Measurements from ENCODE around the gene PPP3CA. TPM values are rescaled to one million over a fixed set of nuclear protein-coding genes. Genes with fewer than 3 reads are reported as not detected.

The PPP3CA gene
- total RNA-seq, 1 experiment from 2014 or later = 133 TPM

- TF ChIP-seq ZBTB33 (IDR thresholded peaks at IDR 0.05; ENCODE audit: extremely low read depth, insufficient replicate concordance, low read length) (no peak), ZFX (IDR thresholded peaks at IDR 0.05) (no peak), POLR2AphosphoS5 (IDR thresholded peaks at IDR 0.05; ENCODE audit: low read depth, low read length) (no peak), CBX3 (IDR thresholded peaks at IDR 0.05; ENCODE audit: low read depth) (no peak), EGR1 (IDR thresholded peaks at IDR 0.05; ENCODE audit: low read depth) (no peak), JUND (IDR thresholded peaks at IDR 0.05) (no peak), ATF3 (IDR thresholded peaks at IDR 0.05) (no peak), MAX (IDR thresholded peaks at IDR 0.05) (no peak), FOSL1 (IDR thresholded peaks at IDR 0.05; ENCODE audit: low read depth) (no peak), REST (IDR thresholded peaks at IDR 0.05; ENCODE audit: low read depth) (no peak), SP1 (IDR thresholded peaks at IDR 0.05; ENCODE audit: low read depth) (no peak), SRF (IDR thresholded peaks at IDR 0.05; ENCODE audit: low read depth) (no peak), EZH2 (IDR thresholded peaks at IDR 0.05) (no peak), CTCF (IDR thresholded peaks at IDR 0.05 in 2 of 3, conservative IDR thresholded peaks at IDR 0.05 in 1 of 3; ENCODE audit: borderline replicate concordance in 1 of 3, insufficient read depth in 1 of 3, low read depth in 2 of 3, low read length in 2 of 3) (no peak), SIN3A (IDR thresholded peaks at IDR 0.05; ENCODE audit: low read depth) (no peak), POLR2A (IDR thresholded peaks at IDR 0.05; ENCODE audit: borderline replicate concordance, extremely low read depth, insufficient read depth, insufficient read length) (no peak), ZNF274 (IDR thresholded peaks at IDR 0.05; ENCODE audit: low read depth, low read length) (no peak), CEBPB (IDR thresholded peaks at IDR 0.05; ENCODE audit: low read depth) (no peak), RAD21 (IDR thresholded peaks at IDR 0.05; ENCODE audit: low read depth) (no peak)
- peaks cover 67% of the 10 kb centered on the region for H3K79me2 ChIP-seq (ENCODE audit: insufficient read depth, low read length)
- POLR2A ChIA-PET = interaction anchor here (0.9 kb wide), 1 partner anchor 31 kb away, joined by 4 read pairs; no protein-coding TSS in a partner anchor
- DNase-seq (ENCODE audit: low read depth, low spot score) = no peak
- H3K4me3 ChIP-seq (replicated peaks in 1 of 2; ENCODE audit: low read depth in 1 of 2, low read length in 2 of 2) = no peak overlapping the region
- H4K20me1 ChIP-seq (ENCODE audit: insufficient read depth) = no peaks in the 10 kb centered on the region
- CTCF ChIA-PET = interaction anchor here (1.7 kb wide), 1 partner anchor 14 kb away, joined by 4 read pairs; no protein-coding TSS in a partner anchor
- ATAC-seq = no peak
- no peak overlapping the region for H2AFZ ChIP-seq (ENCODE audit: low read depth, low read length, poor library complexity, severe bottlenecking)
- H3K9me3 ChIP-seq (ENCODE audit: control insufficient read depth in 1 of 2, insufficient read depth in 1 of 2, low read depth in 1 of 2, low read length in 2 of 2) = no peaks in the 10 kb centered on the region
- no TSS peak for BruUV-seq (replicated peaks)
- H3K27me3 ChIP-seq (ENCODE audit: insufficient read depth, low read length) = no peaks in the 10 kb centered on the region
- intact Hi-C loops (cut with micrococcal nuclease) = loop anchor here (5.0 kb wide), 1 partner anchor 1076 kb away; no protein-coding TSS in a partner anchor
- RAD21 ChIA-PET (ENCODE audit: low non-redundant PET in 1 of 2, low total read pairs in 2 of 2, uncharacterized antibody in 2 of 2, unreplicated experiment in 2 of 2) = no interaction called here
- H3K9ac ChIP-seq (ENCODE audit: low read length) = no peak overlapping the region; the same call in 1 of the 2 replicates
- H3K4me1 ChIP-seq (ENCODE audit: control insufficient read depth in 1 of 2, insufficient read depth in 2 of 2, low read length in 2 of 2) = peaks cover 49% of the 10 kb centered on the region in 2 experiments
- no peak overlapping the region for H3K4me2 ChIP-seq (ENCODE audit: low read length)
- peaks cover 0 to 4% of the 10 kb centered on the region in 2 experiments; a peak in 1 of 4 replicates for H3K36me3 ChIP-seq (ENCODE audit: control insufficient read depth in 1 of 2, insufficient read depth in 2 of 2, low read length in 2 of 2)
- H3K27ac ChIP-seq (ENCODE audit: low read depth, low read length) = no peak overlapping the region
- H3K9me2 ChIP-seq (ENCODE audit: insufficient read depth) = no peaks in the 10 kb centered on the region
Observed at GRCh38 chr4:101186567-101187184, 160.7 kb downstream of the PPP3CA start.

Measured in HCT116 (cell line).